Neural cell (in vitro differentiated cells): ENCODE results near the gene RFC4. TPM values are rescaled to one million over a fixed set of nuclear protein-coding genes. Genes with fewer than 3 reads are reported as not detected.
"Not testable (repeated sequence)": the region's sequence is repeated elsewhere in the genome, so short reads cannot be mapped to it uniquely, and the experiment has no call there.

ENCODE experiments used
- H2AFZ ChIP-seq: fragments of 200-600, 300-800 bp; sonication (generic), shearing (Covaris generic); 2 replicates; pipeline ENCODE4 v1.6.0; 2014; ENCODE audit warnings: low read depth, mild to moderate bottlenecking, antibody characterized with exemption, low read length, moderate library complexity
- H3F3A ChIP-seq: fragments of 200-600 bp; shearing (Covaris generic); 2 replicates; pipeline ENCODE4 v1.6.1; 2016; ENCODE audit warnings: mild to moderate bottlenecking, moderate library complexity, mixed read lengths, antibody characterized with exemption, low read length; ENCODE audit not compliant: insufficient read depth, poor library complexity, severe bottlenecking
- H3K27ac ChIP-seq: fragments of 200-600, 300-800 bp; sonication (generic), shearing (Covaris generic); 2 replicates; pipeline ENCODE4 v1.5.1; 2014; ENCODE audit warnings: mild to moderate bottlenecking, low read length, moderate library complexity
- H3K27me3 ChIP-seq: fragments of 300-800, 200-600 bp; sonication (generic), shearing (Covaris generic); 2 replicates; pipeline ENCODE4 v1.6.0; 2014; ENCODE audit warnings: mild to moderate bottlenecking, low read depth, low read length, moderate library complexity; ENCODE audit not compliant: insufficient read depth
- H3K36me3 ChIP-seq: fragments of 300-800, 200-600 bp; sonication (generic), shearing (Covaris generic); 2 replicates; pipeline ENCODE4 v1.5.1; 2014; ENCODE audit warnings: mild to moderate bottlenecking, antibody characterized with exemption, low read length, moderate library complexity; ENCODE audit not compliant: insufficient read depth
- H3K4me2 ChIP-seq: fragments of 300-800, 200-600 bp; sonication (generic), shearing (Covaris generic); 2 replicates; pipeline ENCODE4 v1.6.0; 2014; ENCODE audit warnings: mild to moderate bottlenecking, low read length
- H3K4me3 ChIP-seq: fragments of 300-800, 200-600 bp; sonication (generic), shearing (Covaris generic); 2 replicates; pipeline ENCODE4 v1.5.1; 2014; ENCODE audit warnings: mild to moderate bottlenecking, low read length, moderate library complexity
- H3K79me2 ChIP-seq: fragments of 200-600 bp; shearing (Covaris generic); replicated peaks from 2 replicates; pipeline ENCODE4 v1.6.0; 2014; ENCODE audit warnings: mild to moderate bottlenecking, low read length, moderate library complexity; ENCODE audit not compliant: insufficient read depth
- H3K9ac ChIP-seq: fragments of 300-800, 200-600 bp; sonication (generic), shearing (Covaris generic); 2 replicates; pipeline ENCODE4 v1.6.1; 2016; ENCODE audit warnings: mild to moderate bottlenecking, low read length, mixed read lengths
- H3K9me2 ChIP-seq: fragments of 200-600 bp; shearing (Covaris generic); 2 replicates; pipeline ENCODE4 v1.6.1; 2016; ENCODE audit warnings: mild to moderate bottlenecking, low read length, mixed read lengths; ENCODE audit not compliant: insufficient read depth
- H3K9me3 ChIP-seq: fragments of 200-600, 300-800 bp; sonication (generic), shearing (Covaris generic); 2 replicates; pipeline ENCODE4 v1.6.1; 2016; ENCODE audit warnings: mild to moderate bottlenecking, mixed run types, low read length, moderate library complexity, mixed read lengths
- H4K20me1 ChIP-seq: fragments of 200-600 bp; shearing (Covaris generic); 2 replicates; pipeline ENCODE4 v1.6.1; 2016; ENCODE audit warnings: mild to moderate bottlenecking, mixed run types; ENCODE audit not compliant: insufficient read depth
- CTCF ChIP-seq: fragments of 450-650 bp; IDR thresholded peaks from 2 replicates; pipeline ENCODE4 v1.5.1; 2014; ENCODE audit warnings: antibody characterized with exemption, mild to moderate bottlenecking, moderate library complexity; ENCODE audit not compliant: poor library complexity, severe bottlenecking
- EP300 ChIP-seq: fragments of 450-650 bp; conservative IDR thresholded peaks from 2 replicates; pipeline ENCODE4 v1.6.1; 2014; ENCODE audit warnings: antibody characterized with exemption, mild to moderate bottlenecking, moderate library complexity; ENCODE audit not compliant: poor library complexity, severe bottlenecking
- EZH2 ChIP-seq: fragments of 200-600, 300-800 bp; shearing (Covaris generic), sonication (generic); IDR thresholded peaks from 2 replicates; pipeline ENCODE4 v1.6.1; 2014; ENCODE audit warnings: antibody characterized with exemption, low read length, borderline replicate concordance, mild to moderate bottlenecking; ENCODE audit not compliant: insufficient read depth, poor library complexity, severe bottlenecking
- MXI1 ChIP-seq: fragments of 450-650 bp; conservative IDR thresholded peaks from 2 replicates; pipeline ENCODE4 v1.6.1; 2014; ENCODE audit warnings: antibody characterized with exemption, mild to moderate bottlenecking; ENCODE audit not compliant: poor library complexity, severe bottlenecking
- POLR2AphosphoS5 ChIP-seq: IDR thresholded peaks from 2 replicates; pipeline ENCODE4 v1.6.1; 2012
- RAD21 ChIP-seq: fragments of 450-650 bp; conservative IDR thresholded peaks from 2 replicates; pipeline ENCODE4 v1.6.1; 2014; ENCODE audit warnings: antibody characterized with exemption, mild to moderate bottlenecking, moderate library complexity
- REST ChIP-seq: IDR thresholded peaks from 2 replicates; pipeline ENCODE4 v1.6.1; 2012; ENCODE audit warnings: borderline replicate concordance
- SMC3 ChIP-seq: fragments of 450-650 bp; conservative IDR thresholded peaks from 2 replicates; pipeline ENCODE4 v1.6.1; 2014; ENCODE audit warnings: antibody characterized with exemption, mild to moderate bottlenecking, moderate library complexity; ENCODE audit not compliant: poor library complexity
- TAF1 ChIP-seq: IDR thresholded peaks from 2 replicates; pipeline ENCODE4 v1.6.1; 2012; ENCODE audit warnings: low read depth
- polyA plus RNA-seq: library from polyadenylated mRNA; depleted of rRNA; stranded (reverse); fragments of >200 nt; gene quantifications from 2 replicates; pipeline ENCODE4 v1.2.3, GENCODE V29; 2014

The RFC4 gene
- polyA plus RNA-seq, 1 donor from 2014 or later, result 85.2 TPM

- H3K4me2 ChIP-seq, result no peak overlapping the region
- H3K9me2 ChIP-seq, result no peaks in the 10 kb centered on the region
- no peaks in the 10 kb centered on the region for H4K20me1 ChIP-seq
- no peak overlapping the region for H3K9ac ChIP-seq
- H3K79me2 ChIP-seq, result no peaks in the 10 kb centered on the region
- H3K4me3 ChIP-seq, result no peak overlapping the region
- TF ChIP-seq TAF1 (no peak), EZH2 (no peak), EP300 (no peak)
- no peak overlapping the region for H2AFZ ChIP-seq
- H3K27me3 ChIP-seq, result peaks cover 39% of the 10 kb centered on the region
- no peaks in the 10 kb centered on the region for H3F3A ChIP-seq
- no peak overlapping the region for H3K27ac ChIP-seq
- no peaks in the 10 kb centered on the region for H3K9me3 ChIP-seq
- H3K36me3 ChIP-seq, result no peaks in the 10 kb centered on the region
Measured at GRCh38 chr3:186824430-186825139, 18.3 kb upstream of the RFC4 start.

- Histone ChIP-seq H4K20me1 (no peaks in the 10 kb centered on the region), H3K4me3 (no peak overlapping the region), H3K27me3 (peaks cover 29% of the 10 kb centered on the region), H3K79me2 (no peaks in the 10 kb centered on the region), H3K9me3 (no peaks in the 10 kb centered on the region), H2AFZ (no peak overlapping the region), H3K36me3 (no peaks in the 10 kb centered on the region), H3K4me2 (no peak overlapping the region), H3K27ac (no peak overlapping the region), H3K9me2 (no peaks in the 10 kb centered on the region), H3K9ac (no peak overlapping the region), H3F3A (no peaks in the 10 kb centered on the region)
- TF ChIP-seq REST (no peak), POLR2AphosphoS5 (no peak), TAF1 (no peak), SMC3 (no peak), RAD21 (no peak), CTCF (no peak), EP300 (no peak), EZH2 (no peak), MXI1 (no peak)
Measured at GRCh38 chr3:186823386-186823785, 17.1 kb upstream of the RFC4 start.

- H4K20me1 ChIP-seq, H3K36me3 ChIP-seq, H3K27ac ChIP-seq, H3K79me2 ChIP-seq, H3K9me3 ChIP-seq, H3K9me2 ChIP-seq, H3F3A ChIP-seq, H3K4me2 ChIP-seq, H3K4me3 ChIP-seq, H2AFZ ChIP-seq, H3K9ac ChIP-seq: not testable (repeated sequence)
- H3K27me3 ChIP-seq, result peaks cover 21% of the 10 kb centered on the region
Measured at GRCh38 chr3:186822388-186822759, 16.1 kb upstream of the RFC4 start.
